Kidney tubule cell (primary cell): Measurements from ENCODE around the gene CEMIP.

ENCODE experiments used
- DNase-seq: peaks from one replicate; pipeline ENCODE4 v3.0.0-alpha.2; 2018; ENCODE audit warnings: low spot score

The CEMIP gene

DNA sequence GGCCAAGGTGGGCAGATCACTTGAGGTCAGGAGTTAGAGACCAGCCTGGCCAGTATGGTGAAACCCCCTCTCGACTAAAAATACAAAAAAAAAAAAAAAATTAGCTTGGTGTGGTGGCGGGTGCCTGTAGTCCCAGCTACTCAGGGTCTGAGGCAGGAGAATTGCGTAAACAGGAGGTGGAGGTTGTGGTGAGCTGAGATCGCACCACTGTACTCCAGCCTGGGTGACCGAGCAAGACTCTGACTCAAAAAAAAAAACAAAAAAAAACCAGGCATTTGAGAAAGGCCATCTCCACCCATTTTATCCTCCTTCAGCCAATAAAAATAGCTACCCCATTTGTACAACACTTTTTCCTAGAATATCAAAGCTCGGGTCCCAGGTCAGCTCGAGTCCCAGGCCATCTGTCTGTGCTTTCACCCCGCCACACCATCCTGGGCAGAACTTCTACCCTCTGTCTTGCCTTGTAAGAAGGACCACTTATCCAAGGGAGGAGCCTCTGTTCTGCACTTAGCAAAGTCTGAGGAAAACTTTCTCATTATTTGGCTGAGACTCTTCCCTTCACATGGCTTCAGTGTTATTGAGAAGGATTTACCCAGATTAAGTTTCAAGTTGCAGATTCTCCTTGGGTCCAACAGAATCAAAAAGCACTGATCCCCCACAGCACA, 111.3 kb downstream of the CEMIP start:
- peak; percentile 3 for DNase-seq

- DNase-seq, result no peak
Measured at GRCh38 chr15:80891006-80891405, 111.8 kb downstream of the CEMIP start.

DNA sequence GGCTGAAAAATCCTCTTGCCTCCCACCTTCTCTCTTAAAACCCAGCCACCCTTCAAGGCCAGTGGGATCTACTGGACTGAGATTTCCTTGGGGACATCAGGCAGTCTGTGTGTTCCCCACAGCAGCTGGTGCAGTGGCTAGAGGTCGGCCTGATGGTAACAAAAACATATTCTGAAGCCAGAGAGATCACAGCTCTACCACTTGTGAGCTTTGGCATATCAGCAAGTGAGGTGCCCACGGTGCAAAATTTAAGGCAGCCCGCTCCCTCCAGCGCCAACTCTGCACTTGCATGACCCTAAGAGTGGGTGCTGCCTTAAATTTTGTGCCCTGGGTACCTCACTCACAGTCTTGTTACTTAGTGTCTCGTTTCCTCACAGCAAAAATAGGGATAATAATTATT, 113.2 kb downstream of the CEMIP start:
- DNase-seq, result no peak

DNA sequence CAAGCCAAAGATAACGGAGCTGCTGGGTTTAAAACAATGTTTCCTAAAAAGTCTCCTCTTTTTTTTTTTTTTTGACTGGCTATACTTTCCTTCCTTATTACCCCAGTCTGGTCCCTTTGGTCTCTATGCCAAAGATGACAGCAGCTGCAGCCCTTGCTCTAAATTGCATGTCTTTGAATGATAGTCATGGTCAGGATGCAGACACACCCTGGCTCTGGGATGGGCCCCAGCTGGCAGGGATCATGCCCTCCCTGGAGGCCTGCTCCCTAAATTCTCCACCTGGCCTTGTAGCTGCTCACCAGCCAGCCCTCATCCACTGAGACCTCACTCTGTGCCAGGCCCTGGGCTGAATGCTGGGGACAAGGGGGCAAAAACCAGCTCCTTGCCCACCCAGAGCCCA, 114.6 kb downstream of the CEMIP start:
- no peak for DNase-seq

DNA sequence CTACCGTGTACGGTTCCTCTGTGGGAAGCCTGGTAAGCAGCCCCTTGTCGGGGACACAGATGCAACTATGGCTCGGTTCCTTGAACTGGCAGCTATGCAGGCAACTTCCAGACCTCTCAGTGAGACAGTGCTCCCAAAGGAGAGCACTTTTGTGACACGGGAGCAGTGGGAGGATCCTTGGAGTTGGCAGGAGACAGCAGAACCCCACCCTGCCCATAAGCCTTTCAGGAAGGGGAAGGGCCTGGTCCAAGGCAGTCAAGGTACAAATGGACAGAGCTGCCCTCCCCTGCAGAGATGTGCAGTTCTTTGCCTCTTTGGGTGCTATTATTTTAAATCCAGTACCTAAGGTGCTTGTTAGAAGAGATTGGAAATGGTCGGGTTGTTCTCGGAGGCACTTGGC, 115.9 kb downstream of the CEMIP start:
- DNase-seq, result no peak

DNA sequence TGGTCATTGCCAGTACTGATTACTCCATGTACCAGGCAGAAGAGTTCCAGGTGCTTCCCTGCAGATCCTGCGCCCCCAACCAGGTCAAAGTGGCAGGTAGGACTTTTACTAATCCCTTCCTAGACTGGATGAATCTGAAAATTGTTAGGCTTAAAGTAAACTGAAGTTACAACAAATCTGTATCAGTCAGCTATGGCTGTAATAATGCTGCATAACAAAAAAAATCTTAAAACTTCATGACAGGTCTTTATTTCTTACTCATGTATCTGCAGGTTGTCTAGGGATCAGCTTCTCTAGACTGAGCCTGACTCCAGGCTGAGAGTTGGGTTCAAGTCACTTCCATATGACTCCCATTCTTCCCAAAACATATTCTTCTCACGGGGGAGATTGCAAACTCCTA, 116.8 kb downstream of the CEMIP start:
- DNase-seq, result no peak

- no peak for DNase-seq
Measured at GRCh38 chr15:80898040-80898439, 118.9 kb downstream of the CEMIP start.

GRCh38 chr15:80902298-80902801, 123.2 kb downstream of the CEMIP start:
- no peak for DNase-seq

DNA sequence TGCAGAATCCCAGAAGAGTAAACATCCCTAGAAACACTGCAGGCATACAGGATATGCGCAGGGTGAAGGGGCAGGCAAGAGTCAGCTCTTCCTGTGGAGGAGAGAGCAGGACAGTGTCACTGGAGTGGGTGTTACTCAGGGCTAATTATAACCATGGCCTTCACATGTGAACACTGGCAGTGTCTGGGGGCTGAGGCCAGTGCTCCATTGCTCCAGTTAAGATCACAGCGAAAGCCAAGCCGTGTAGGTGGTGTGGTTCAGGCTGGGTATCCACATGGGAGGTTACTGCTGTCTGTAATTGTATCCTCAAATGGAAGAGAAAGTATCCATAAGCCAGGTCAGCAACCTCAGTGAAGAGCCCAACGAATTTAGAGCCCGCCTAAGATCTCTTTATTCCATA, 125.8 kb downstream of the CEMIP start:
- no peak for DNase-seq

GRCh38 chr15:80906159-80906766, 127.1 kb downstream of the CEMIP start:
- peak; percentile 87 for DNase-seq

- no peak for DNase-seq
Measured at GRCh38 chr15:80911821-80912220, 132.7 kb downstream of the CEMIP start.

DNA sequence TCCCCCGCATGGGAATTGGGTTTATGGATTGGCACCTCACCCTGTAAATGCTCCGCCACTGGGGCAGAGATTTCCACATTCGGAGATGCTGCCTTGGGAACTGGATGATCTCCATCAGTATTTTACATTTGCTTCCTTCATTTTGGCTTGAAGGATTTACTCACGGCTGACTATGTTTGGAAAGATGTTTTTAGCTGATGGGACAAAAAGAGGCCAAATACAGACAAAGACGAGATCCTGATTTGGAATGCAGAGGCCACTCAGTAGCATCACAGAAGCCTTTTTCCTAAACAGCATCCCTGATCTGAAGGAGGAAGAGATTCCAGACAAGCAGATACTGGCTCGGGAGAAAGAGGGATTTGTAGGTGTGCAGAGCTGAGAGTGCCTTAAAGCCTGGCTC, 133.5 kb downstream of the CEMIP start:
- DNase-seq, result no peak

- DNase-seq, result no peak
Measured at GRCh38 chr15:80913541-80913940, 134.4 kb downstream of the CEMIP start.

GRCh38 chr15:80915472-80915871, 136.3 kb downstream of the CEMIP start:
- no peak for DNase-seq

DNA sequence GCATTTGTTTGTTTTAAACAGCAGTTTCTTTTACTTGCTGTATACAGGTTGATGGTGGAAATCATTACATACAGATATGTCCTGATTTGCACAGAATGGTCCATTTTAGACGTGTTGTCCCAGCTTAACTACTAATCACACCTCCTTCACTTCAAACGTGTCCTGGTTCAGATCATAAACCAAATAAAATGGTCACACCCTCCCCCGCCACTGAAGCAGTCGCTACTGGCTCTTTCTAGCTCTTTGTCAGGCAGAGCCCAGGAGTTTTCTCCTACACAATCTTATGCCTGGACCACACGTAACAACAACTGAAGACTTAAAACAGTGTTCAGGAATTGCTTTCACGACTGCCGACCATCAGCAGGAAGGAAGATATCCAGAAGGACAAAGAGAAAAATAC, 136.9 kb downstream of the CEMIP start:
- no peak for DNase-seq

DNA sequence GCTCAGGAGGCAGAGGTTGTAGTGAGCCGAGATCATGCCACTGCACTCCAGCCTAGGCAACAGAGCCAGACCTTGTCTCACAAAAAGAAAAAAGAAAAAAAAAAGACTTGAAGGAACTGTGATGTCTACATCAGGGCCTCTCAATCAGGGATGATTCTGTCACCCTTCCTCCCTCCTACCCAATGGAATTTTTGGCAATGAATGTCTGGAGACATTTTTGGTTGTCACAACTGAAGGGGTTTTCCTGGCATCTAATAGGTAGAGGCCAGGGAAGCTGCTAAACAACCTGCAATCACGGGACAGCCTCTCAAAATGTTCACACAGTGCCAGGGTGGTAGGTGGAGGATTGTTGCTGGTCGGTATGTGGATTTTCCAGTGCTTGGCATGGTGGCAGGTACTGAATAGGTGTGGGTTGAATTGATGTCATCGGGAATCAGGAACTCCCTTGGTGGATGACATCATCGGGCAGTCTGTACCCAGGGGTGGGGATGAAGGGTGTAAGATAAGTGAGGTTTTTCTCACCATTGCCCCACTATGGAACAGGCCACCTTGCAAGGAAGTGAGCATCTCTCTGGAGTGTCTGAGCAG, 139.1 kb downstream of the CEMIP start:
- DNase-seq, result peak; percentile 5

DNA sequence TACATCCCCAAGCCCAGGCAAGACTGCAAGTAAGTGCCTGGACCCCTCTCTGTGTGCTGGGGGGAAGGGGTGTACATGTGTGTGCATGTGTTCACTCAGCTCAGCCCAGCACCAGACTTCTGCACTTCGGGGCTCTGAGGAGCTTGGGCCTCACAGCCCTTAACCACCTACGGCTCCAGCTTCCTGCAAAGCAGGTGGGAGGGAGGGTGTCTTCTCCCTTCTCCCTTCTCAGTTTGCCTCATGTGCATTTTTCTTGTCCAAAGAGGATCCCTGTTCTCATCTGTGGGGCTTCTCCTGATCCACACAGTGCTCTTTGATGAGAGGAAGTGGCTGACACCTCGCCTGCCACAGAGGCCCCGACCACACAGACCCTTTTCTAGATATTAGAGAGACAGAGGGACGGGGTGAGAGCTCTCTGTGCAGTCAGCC, 141.1 kb downstream of the CEMIP start:
- DNase-seq, result no peak

DNA sequence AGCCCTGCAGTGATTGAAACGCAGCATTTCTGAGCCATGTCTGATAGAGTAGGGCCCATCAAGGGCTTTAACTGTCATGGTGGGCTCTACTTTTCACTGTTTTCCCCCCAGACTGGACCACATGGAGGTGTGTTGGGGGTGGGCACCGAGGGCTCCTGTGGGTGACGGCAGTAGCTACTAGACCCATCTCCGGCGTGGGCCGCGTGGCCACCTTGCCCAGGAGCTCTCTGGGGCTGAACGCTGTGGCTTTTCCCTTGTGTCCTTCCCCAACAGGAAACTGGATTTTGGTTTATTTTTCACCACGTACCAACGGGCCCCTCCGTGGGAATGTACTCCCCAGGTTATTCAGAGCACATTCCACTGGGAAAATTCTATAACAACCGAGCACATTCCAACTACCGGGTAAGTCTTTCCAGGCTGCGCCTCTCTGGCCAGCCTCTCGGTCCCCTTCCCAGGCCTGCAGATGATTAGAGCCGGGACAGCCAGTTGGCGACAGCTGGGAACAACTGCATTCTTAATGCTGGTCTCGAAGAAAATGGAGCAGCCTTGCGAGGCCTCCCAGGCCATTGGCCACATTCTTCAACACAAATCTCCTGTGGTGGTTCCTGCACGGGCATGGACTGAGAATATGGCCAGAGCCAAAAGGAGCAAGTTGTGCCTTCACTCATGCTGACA, 142.7 kb downstream of the CEMIP start:
- DNase-seq, result no peak

GRCh38 chr15:80923668-80924067, 144.5 kb downstream of the CEMIP start:
- peak; percentile 35 for DNase-seq

DNA sequence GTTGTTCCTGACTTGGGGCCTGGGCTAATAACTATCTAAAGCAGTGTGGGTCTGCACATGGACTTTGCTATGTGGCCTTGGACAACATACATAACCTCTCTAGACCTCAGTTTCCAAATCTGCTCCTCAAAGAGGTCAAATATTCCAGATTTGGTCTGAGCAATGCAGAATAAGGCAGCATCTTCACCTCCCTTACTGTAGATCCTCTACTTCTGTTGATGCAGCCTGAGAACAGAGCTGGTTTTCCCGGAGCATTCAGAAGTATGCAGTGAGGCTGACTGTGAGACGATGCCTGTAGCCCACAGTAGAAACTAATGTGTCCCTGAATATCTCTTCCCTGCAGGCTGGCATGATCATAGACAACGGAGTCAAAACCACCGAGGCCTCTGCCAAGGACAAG, 145.1 kb downstream of the CEMIP start:
- DNase-seq, result no peak

- DNase-seq, result no peak
Measured at GRCh38 chr15:80925597-80926059, 146.5 kb downstream of the CEMIP start.

DNA sequence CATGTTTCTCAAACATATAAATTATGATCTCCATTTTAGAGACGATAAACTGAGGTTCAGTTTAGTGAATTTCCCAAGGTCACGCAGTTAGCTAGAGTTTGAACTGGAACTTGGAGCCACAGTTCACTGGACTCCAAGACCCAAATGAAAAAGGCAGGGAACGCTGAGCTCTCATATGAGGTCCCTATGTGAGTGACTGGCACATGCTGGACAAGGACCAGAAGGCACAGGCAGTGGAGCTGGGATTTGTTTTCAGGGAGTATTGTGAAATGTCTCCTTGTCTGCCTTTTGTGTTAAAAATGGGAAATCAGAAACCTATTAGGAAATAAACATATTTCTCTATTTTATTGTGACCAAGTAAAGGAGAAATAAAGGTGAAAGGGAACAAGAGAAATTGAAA, 147.0 kb downstream of the CEMIP start:
- DNase-seq, result no peak

DNA sequence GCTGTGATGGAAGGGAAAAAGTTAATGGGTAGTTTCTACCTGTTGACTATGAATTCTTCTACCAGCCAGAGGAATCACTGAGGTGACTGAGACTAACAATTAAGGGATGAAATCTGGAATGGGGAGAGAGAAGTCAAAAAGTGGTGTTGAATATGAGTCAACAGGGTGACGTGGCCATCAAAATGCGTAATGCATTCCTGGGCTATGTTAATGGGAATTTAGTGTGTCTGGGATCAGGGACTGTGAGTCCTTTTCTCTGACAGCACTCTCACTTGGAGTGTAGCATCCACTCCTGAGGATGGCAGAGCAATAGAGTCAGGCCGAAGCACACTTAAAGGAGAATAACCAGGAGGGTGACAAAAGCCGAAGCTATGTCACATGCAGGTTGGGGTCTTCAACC, 150.1 kb downstream of the CEMIP start:
- peak; percentile 51 for DNase-seq
